OCI-LY1 (cell line): ENCODE data around the gene HBA1.

Experiments
- EZH2 ChIP-seq: fragments of 200-600 bp; sonication (generic), shearing (Covaris generic); IDR thresholded peaks from 2 replicates; pipeline ENCODE4 v1.8.0; 2017; ENCODE audit warnings: borderline replicate concordance, mixed run types, mild to moderate bottlenecking, antibody characterized with exemption, low read length, moderate library complexity, mixed read lengths
- TF ChIP-seq, protein P1 (sequence below): fragments of 200-600 bp; sonication (generic), shearing (Covaris generic); IDR thresholded peaks from 2 replicates; pipeline ENCODE4 v1.5.1; 2017; ENCODE audit warnings: mild to moderate bottlenecking, antibody characterized with exemption, low read length, moderate library complexity, mixed read lengths

DNA sequence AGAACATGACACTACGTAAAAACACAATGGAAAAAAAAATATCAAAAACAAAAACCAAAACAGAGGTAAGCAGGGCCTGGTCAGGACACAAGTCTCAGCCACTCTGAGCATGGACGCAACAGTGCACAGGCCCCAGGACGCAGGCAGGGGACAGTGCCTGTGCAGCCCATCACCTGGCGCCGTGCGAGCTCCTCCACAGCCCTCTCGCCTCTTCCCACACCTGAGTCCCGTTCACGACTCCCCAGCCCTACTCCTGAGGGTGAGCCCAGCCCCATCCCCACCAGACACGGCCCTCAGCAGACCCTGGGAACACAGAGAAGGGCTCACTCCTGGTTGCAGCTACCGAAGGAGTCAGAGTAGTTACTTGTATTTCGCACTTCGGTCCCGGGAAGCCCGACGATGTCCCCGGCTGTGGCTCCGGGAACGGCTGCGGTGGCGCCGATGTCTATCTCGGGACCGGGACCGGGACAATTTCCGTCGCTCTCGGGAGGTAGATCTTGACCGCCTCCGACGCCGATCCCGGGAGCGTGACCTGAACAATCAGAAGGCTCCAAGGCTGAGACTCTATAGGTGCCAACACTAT lies 13.2 kb downstream of the HBA1 start:
- TF ChIP-seq, protein P1, sequence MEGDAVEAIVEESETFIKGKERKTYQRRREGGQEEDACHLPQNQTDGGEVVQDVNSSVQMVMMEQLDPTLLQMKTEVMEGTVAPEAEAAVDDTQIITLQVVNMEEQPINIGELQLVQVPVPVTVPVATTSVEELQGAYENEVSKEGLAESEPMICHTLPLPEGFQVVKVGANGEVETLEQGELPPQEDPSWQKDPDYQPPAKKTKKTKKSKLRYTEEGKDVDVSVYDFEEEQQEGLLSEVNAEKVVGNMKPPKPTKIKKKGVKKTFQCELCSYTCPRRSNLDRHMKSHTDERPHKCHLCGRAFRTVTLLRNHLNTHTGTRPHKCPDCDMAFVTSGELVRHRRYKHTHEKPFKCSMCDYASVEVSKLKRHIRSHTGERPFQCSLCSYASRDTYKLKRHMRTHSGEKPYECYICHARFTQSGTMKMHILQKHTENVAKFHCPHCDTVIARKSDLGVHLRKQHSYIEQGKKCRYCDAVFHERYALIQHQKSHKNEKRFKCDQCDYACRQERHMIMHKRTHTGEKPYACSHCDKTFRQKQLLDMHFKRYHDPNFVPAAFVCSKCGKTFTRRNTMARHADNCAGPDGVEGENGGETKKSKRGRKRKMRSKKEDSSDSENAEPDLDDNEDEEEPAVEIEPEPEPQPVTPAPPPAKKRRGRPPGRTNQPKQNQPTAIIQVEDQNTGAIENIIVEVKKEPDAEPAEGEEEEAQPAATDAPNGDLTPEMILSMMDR, result no peak
- no peak for TF ChIP-seq EZH2
